HG03095 (cell line): ENCODE measurements around the gene NBPF12.
"Not testable (repeated sequence)": the region's sequence is repeated elsewhere in the genome, so short reads cannot be mapped to it uniquely, and the experiment has no call there.

Experiments
- ATAC-seq: cut with Tn5 transposase; IDR thresholded peaks from one replicate; pipeline ENCODE4 v1.9.1; 2021; ENCODE audit warnings: moderate library complexity; ENCODE audit not compliant: unreplicated experiment

NBPF12 gene

GRCh38 chr1:146985855-146986254 lies 47.7 kb downstream of the NBPF12 start:
- not testable (repeated sequence) for ATAC-seq

GRCh38 chr1:146986450-146986849 lies 48.3 kb downstream of the NBPF12 start:
- not testable (repeated sequence) for ATAC-seq

- ATAC-seq = not testable (repeated sequence)
These were observed 49.4 kb downstream of the NBPF12 start for GRCh38 chr1:146987502-146987901.

- ATAC-seq = not testable (repeated sequence)
These were observed 51.3 kb downstream of the NBPF12 start for GRCh38 chr1:146989455-146989854.

GRCh38 chr1:147008495-147008894 lies 70.4 kb downstream of the NBPF12 start:
- ATAC-seq = not testable (repeated sequence)

- ATAC-seq = not testable (repeated sequence)
These were observed 88.9 kb downstream of the NBPF12 start for GRCh38 chr1:147026975-147027374.

GRCh38 chr1:147030066-147030653 lies 92.0 kb downstream of the NBPF12 start:
- not testable (repeated sequence) for ATAC-seq

GRCh38 chr1:147039916-147040315 lies 101.8 kb downstream of the NBPF12 start:
- no peak for ATAC-seq

GRCh38 chr1:147042891-147043290 lies 104.8 kb downstream of the NBPF12 start:
- ATAC-seq = not testable (repeated sequence)

- ATAC-seq = not testable (repeated sequence)
These were observed 106.4 kb downstream of the NBPF12 start for GRCh38 chr1:147044511-147044910.
